ENCODE data around the gene C1QTNF1.

- TF ChIP-seq POLR2A (IDR thresholded peaks at IDR 0.05) = no peak
- no peak for TF ChIP-seq CTCF (IDR thresholded peaks at IDR 0.05)
Measured at GRCh38 chr17:79039171-79039570, 15.2 kb downstream of the C1QTNF1 start.

All from testis (tissue), 2 donors.